Tibial artery (tissue), 4 donors: Measurements from ENCODE around the gene SMIM24.

Experiments
- DNase-seq, 2 donors: peaks; one replicate each; pipeline ENCODE4 v3.0.0-alpha.2; 2019
- H3K27ac ChIP-seq, 2 donors: fragments of 200-600 bp; sonication (generic) in 1 of 2; 1 replicate in 1 of 2; 2 replicates in 1 of 2; pipeline ENCODE4 v1.5.1; 2018 to 2019; ENCODE audit warnings: mild to moderate bottlenecking in 1 of 2
- H3K27me3 ChIP-seq, 2 donors: fragments of 200-600 bp; sonication (generic) in 1 of 2; one replicate each; pipeline versions ENCODE4 v1.5.1 to v1.6.0; 2016 to 2019
- H3K36me3 ChIP-seq, 3 donors: fragments of 200-600 bp; sonication (generic) in 2 of 3; one replicate each; pipeline ENCODE4 v1.5.1; 2016 to 2019; ENCODE audit warnings: mild to moderate bottlenecking in 2 of 3
- H3K4me1 ChIP-seq, 4 donors: fragments of 200-600 bp; sonication (generic) in 2 of 4; 1 replicate in 3 of 4; 2 replicates in 1 of 4; pipeline ENCODE4 v1.5.1; 2016 to 2019
- H3K4me3 ChIP-seq, 2 donors: fragments of 200-600 bp; sonication (generic) in 1 of 2; 1 replicate in 1 of 2; 2 replicates in 1 of 2; pipeline ENCODE4 v1.5.1; 2018 to 2019; ENCODE audit warnings: mild to moderate bottlenecking in 2 of 2
- H3K9me3 ChIP-seq, 3 donors: fragments of 200-600 bp; sonication (generic) in 1 of 3; one replicate each; pipeline ENCODE4 v1.5.1; 2016 to 2019
- intact Hi-C: fragments of 100-400 bp; cut with DNase I; formaldehyde crosslinking; loops from one replicate; pipeline ENCODE4 v1.15.0; 2023; ENCODE audit warnings: low total_unique reads
- TF ChIP-seq, protein P1 (sequence below), 2 experiments: fragments of 200-600 bp in 1 of 2; fragments of 450-650 bp in 1 of 2; IDR thresholded peaks; one replicate each; pipeline ENCODE4 v1.5.1; 2017 to 2019; ENCODE audit warnings: antibody characterized with exemption in 2 of 2, mild to moderate bottlenecking in 1 of 2, moderate library complexity in 1 of 2

The SMIM24 gene

DNA sequence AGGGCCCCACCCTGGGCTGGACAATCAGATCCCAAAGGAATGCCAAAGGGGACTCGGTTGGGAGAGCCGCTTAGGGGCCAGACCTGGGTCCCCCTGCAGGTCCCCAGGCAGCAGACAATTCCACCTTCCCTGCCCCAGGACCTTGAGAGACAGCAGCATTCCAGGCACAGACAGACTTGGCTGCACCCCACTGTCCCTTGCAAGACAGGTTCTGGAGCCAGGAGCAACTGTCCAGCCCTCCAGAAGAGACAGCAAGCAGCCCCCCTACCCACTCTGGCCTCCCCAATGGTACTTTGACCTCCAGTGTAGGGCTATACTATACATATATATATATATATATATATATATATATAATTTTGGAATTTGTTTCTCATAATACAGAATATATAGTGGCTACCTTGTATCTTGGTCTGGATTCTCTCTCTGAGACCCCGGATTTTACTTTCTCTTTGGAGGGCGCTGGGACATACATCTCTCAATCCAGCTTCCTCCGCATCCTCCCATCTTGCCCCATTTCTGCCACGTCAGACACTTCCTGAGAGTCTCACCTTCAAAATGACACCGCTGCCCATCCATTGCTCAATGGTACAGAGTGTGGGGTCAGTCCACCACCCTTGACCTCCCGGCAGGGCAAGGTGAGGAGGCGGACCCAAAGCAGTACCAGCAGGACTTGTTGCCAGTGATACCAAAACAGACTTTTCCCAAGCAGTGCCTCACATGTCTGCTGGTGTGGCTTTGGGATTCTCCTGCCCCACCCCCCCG lies 12.7 kb downstream of the SMIM24 start:
- H3K9me3 ChIP-seq, result no peaks in the 10 kb centered on the region
- H3K4me1 ChIP-seq, result peaks cover 10 to 91% (median 76%) of the 10 kb centered on the region in 4 donors
- intact Hi-C loops, result loop anchor here (5.0 to 10.0 kb wide), 2 partner anchors 35 to 137 kb away; partner anchors contain the start of gene TBXA2R
- peaks cover 15 to 22% (median 19%) of the 10 kb centered on the region in 3 donors for H3K36me3 ChIP-seq
- TF ChIP-seq, protein P1, sequence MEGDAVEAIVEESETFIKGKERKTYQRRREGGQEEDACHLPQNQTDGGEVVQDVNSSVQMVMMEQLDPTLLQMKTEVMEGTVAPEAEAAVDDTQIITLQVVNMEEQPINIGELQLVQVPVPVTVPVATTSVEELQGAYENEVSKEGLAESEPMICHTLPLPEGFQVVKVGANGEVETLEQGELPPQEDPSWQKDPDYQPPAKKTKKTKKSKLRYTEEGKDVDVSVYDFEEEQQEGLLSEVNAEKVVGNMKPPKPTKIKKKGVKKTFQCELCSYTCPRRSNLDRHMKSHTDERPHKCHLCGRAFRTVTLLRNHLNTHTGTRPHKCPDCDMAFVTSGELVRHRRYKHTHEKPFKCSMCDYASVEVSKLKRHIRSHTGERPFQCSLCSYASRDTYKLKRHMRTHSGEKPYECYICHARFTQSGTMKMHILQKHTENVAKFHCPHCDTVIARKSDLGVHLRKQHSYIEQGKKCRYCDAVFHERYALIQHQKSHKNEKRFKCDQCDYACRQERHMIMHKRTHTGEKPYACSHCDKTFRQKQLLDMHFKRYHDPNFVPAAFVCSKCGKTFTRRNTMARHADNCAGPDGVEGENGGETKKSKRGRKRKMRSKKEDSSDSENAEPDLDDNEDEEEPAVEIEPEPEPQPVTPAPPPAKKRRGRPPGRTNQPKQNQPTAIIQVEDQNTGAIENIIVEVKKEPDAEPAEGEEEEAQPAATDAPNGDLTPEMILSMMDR (IDR thresholded peaks at IDR 0.05), result no peak
- H3K4me3 ChIP-seq, result no peak overlapping the region
- no peaks in the 10 kb centered on the region for H3K27me3 ChIP-seq
- H3K27ac ChIP-seq, result peak overlapping the region; percentile 94 to 98
- no peak for DNase-seq

DNA sequence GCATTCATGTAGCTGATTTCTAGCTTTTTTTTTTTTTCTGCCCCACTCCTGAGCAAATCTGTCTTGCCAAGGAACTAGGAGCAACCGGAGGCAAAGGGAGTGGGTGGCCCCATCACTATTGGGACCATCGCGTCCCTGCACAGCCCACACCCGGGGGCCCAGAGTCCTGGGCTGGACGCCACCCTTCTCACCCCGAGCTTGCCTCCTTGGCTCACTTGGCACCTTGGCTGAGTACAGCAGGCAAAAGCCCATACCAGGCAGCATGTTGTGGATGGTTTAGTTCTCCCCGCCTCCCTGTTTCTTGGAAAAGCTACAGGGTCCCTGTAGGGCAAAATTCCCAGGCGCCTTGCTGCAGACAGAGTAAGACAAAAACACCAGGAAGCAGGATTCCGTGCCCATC lies 13.7 kb downstream of the SMIM24 start:
- Histone ChIP-seq H3K4me3 (no peak overlapping the region), H3K27ac (peak overlapping the region; percentile 94 to 98), H3K27me3 (no peaks in the 10 kb centered on the region), H3K36me3 (peaks cover 19 to 25% (median 20%) of the 10 kb centered on the region in 3 donors), H3K4me1 (peaks cover 5 to 83% (median 68%) of the 10 kb centered on the region in 4 donors), H3K9me3 (no peaks in the 10 kb centered on the region)
- intact Hi-C loops, result loop anchor here (5.0 to 10.0 kb wide), 2 partner anchors 34 to 138 kb away; partner anchors contain the start of gene TBXA2R
- TF ChIP-seq, protein P1 (IDR thresholded peaks at IDR 0.05), result no peak
- DNase-seq, result peak; percentile 77 to 97

DNA sequence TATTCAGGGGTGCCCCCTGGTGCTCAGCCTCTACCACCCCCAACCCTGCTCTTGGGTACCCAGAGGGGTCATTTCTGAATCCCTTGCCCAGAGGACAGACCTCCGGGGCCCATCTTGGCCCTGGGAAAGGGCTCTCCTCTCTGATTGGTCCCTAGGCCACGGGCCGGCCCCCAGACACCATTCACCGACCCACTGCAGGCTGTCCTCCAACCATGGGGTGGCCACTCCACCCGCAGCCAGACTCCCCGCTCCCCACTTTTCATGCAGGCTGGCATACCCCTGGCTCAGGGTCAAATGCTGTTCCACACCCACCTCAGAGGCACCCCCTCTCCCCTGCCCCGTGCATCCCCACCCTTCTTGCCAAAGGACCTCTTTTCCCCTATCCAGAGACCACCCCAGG lies 14.8 kb downstream of the SMIM24 start:
- DNase-seq, result no peak
- H3K9me3 ChIP-seq, result no peaks in the 10 kb centered on the region
- TF ChIP-seq, protein P1 (IDR thresholded peaks at IDR 0.05), result no peak
- H3K36me3 ChIP-seq, result peaks cover 19 to 33% (median 20%) of the 10 kb centered on the region in 3 donors
- H3K27ac ChIP-seq, result peak overlapping the region; percentile 94 to 98
- intact Hi-C loops, result loop anchor here (5.0 to 10.0 kb wide), 2 partner anchors 33 to 139 kb away; partner anchors contain the start of gene TBXA2R
- H3K4me1 ChIP-seq, result peaks cover 5 to 86% (median 70%) of the 10 kb centered on the region in 4 donors
- H3K27me3 ChIP-seq, result no peaks in the 10 kb centered on the region
- no peak overlapping the region for H3K4me3 ChIP-seq

DNA sequence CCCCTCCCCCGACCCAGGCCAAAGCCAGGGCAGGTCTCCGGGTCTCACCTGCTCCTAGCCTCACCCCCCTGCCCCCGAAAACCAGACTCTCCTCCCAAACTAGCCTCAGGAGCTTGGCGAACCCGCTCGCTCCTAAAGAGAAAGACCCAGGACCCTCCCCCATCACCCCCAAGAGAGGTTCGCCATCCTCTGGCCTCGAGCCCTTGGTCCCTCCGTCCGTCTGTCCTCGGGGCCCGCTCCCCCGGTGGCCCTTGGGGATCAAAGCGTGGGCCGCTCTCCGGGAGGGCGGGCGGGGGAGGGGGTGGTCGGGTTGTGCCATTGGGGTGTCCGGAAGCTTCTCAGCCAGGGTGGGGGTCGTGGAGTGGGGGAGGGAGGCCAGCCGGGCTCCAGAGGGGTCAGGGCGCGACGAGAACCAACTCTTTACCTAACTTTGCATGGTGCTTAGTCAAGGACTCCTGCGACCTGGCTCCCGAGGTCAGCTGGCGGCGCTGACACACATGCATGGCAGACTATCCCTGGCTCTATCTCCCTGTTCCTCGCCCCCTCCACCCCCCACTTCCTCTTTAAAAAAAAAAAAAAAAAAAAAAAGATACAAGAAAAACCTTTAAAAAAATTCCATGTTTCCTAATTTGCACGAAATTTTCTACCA lies 15.6 kb downstream of the SMIM24 start:
- peaks cover 5 to 91% (median 77%) of the 10 kb centered on the region in 4 donors for H3K4me1 ChIP-seq
- TF ChIP-seq, protein P1 (IDR thresholded peaks at IDR 0.05), result no peak
- peaks cover 19 to 38% (median 20%) of the 10 kb centered on the region in 3 donors for H3K36me3 ChIP-seq
- H3K4me3 ChIP-seq, result no peak overlapping the region
- no peaks in the 10 kb centered on the region for H3K27me3 ChIP-seq
- H3K27ac ChIP-seq, result peak overlapping the region; percentile 94 to 98
- intact Hi-C loops, result loop anchor here (5.0 to 10.0 kb wide), 2 partner anchors 32 to 140 kb away; partner anchors contain the start of gene TBXA2R
- DNase-seq, result no peak
- no peaks in the 10 kb centered on the region for H3K9me3 ChIP-seq

DNA sequence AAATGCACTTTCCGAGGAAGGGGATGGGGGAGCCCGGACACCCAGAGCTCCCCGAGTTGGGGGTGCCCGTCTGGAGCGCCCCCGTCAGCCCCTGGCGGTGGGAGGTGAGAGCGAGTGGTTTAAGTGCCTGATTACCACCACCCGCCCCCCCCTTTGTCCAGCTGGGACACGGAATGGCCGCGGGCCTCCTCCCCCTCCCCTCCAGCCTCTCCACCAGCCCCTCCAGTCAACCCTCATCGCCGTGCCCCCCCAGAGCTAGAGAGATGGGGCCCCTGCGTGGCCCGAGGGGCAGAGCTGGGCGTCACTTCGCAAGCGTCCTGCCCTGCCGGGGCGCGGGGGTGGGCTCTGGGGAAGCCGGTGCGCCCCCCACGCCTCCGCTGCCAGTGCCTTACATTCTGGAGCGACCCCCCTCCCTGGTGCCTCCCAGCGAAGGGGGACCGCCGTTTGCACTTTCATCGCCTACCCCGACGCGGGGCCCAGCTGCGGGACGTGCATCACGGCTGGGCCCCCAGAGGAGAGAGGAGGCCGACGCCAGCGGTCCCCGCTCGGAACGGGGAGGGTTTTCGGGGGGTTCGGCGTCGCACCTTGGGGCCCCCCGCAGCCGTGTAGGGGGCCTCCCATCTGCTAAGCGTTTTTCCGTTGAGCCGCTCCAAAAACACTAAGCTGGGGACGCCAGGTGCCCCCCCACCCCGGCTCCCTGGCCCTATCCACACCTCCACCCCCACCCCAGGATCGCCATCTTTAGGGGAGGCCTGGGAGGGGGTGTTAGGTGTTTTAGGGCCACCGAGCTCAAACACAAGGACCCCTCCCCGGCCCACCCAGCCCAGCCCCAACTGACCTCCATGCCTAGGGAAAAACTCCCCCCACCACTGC lies 16.4 kb downstream of the SMIM24 start:
- H3K27ac ChIP-seq, result peak overlapping the region; percentile 94 to 98
- H3K4me1 ChIP-seq, result peaks cover 5 to 91% (median 79%) of the 10 kb centered on the region in 4 donors
- TF ChIP-seq, protein P1 (IDR thresholded peaks at IDR 0.05), result no peak
- no peak for DNase-seq
- intact Hi-C loops, result loop anchor here (10.0 kb wide), 1 partner anchor 141 kb away; the partner anchor contains the start of gene TBXA2R
- no peaks in the 10 kb centered on the region for H3K9me3 ChIP-seq
- H3K27me3 ChIP-seq, result no peaks in the 10 kb centered on the region
- H3K36me3 ChIP-seq, result peaks cover 19 to 38% (median 20%) of the 10 kb centered on the region in 3 donors
- no peak overlapping the region for H3K4me3 ChIP-seq
